Karpas-422 (cell line): ENCODE results near the gene LRRC4C. TPM values are rescaled to one million over a fixed set of nuclear protein-coding genes. Genes with fewer than 3 reads are reported as not detected.

Source experiments
- DNase-seq: peaks from one replicate; pipeline ENCODE4 v3.0.0-alpha.2; 2015
- H2AFZ ChIP-seq: fragments of 200-600 bp; sonication (generic); 2 replicates; pipeline ENCODE4 v1.6.1; 2014; ENCODE audit warnings: antibody characterized with exemption, low read length, mixed read lengths
- H3K27ac ChIP-seq: fragments of 200-600 bp; sonication (generic); 2 replicates; pipeline ENCODE4 v1.5.1; 2014; ENCODE audit warnings: mild to moderate bottlenecking, low read length, moderate library complexity
- H3K27me3 ChIP-seq: fragments of 200-600 bp; sonication (generic); 2 replicates; pipeline ENCODE4 v1.6.1; 2014; ENCODE audit warnings: low read length, mixed read lengths
- H3K36me3 ChIP-seq: fragments of 200-600 bp; sonication (generic); 2 replicates; pipeline ENCODE4 v1.6.1; 2014; ENCODE audit warnings: low read length, mixed read lengths; ENCODE audit not compliant: insufficient read depth
- H3K4me1 ChIP-seq: fragments of 200-600 bp; sonication (generic); 2 replicates; pipeline ENCODE4 v1.6.1; 2014; ENCODE audit warnings: mild to moderate bottlenecking, low read length, mixed read lengths
- H3K4me2 ChIP-seq: fragments of 200-600 bp; sonication (generic); 2 replicates; pipeline ENCODE4 v1.6.1; 2014; ENCODE audit warnings: low read length, low read depth, mild to moderate bottlenecking; ENCODE audit not compliant: poor library complexity, severe bottlenecking
- H3K4me3 ChIP-seq: fragments of 200-600 bp; sonication (generic); 2 replicates; pipeline ENCODE4 v1.5.1; 2014; ENCODE audit warnings: mild to moderate bottlenecking, antibody characterized with exemption, low read length, mixed read lengths
- H3K79me2 ChIP-seq: fragments of 200-600 bp; sonication (generic); 2 replicates; pipeline ENCODE4 v1.6.1; 2014; ENCODE audit warnings: mild to moderate bottlenecking, low read length, mixed read lengths
- H3K9ac ChIP-seq: fragments of 200-600 bp; sonication (generic); 2 replicates; pipeline ENCODE4 v1.6.0; 2014; ENCODE audit warnings: low read length
- H3K9me2 ChIP-seq: fragments of 200-600 bp; sonication (generic), shearing (Covaris generic); replicated peaks from 2 replicates; pipeline ENCODE4 v1.6.0; 2014; ENCODE audit warnings: mild to moderate bottlenecking, low read length, moderate library complexity; ENCODE audit not compliant: insufficient read depth
- H3K9me3 ChIP-seq: fragments of 300-700, 200-600 bp; sonication (generic); 2 replicates; pipeline ENCODE4 v1.6.1; 2014; ENCODE audit warnings: low read length, mixed read lengths
- H4K20me1 ChIP-seq: fragments of 200-600 bp; sonication (generic); 2 replicates; pipeline ENCODE4 v1.6.1; 2014; ENCODE audit warnings: mild to moderate bottlenecking, antibody characterized with exemption, low read length, low read depth; ENCODE audit not compliant: insufficient read depth
- total RNA-seq: library from RNA; depleted of rRNA; stranded (reverse); fragments of >200 nt; shearing (Covaris generic); gene quantifications from 2 replicates; pipeline ENCODE4 v1.2.3, GENCODE V29; 2014; ENCODE audit warnings: low replicate concordance

Gene LRRC4C
- total RNA-seq, 1 experiment from 2014 or later = not detected

DNA sequence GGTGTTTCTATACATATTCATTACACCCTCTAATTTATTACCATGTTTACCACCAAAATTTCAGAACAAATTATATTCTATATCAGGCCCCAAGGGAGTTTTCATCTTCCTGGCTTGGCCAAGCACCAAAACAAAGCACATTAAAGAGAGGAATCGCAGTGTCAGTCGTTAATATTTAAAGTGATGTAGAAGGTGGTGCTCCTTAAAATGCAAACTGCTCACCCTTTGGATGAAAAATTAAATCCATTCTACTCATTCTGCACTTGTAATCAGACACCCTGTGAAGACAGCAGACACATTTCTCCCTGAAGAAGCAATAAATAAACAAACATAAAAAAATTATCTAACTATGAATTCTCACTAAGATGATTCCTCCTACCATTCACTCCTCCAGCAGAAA lies 113.4 kb downstream of the LRRC4C start:
- H3K4me3 ChIP-seq = no peak overlapping the region
- H2AFZ ChIP-seq = no peak overlapping the region
- no peaks in the 10 kb centered on the region for H4K20me1 ChIP-seq
- H3K27me3 ChIP-seq = no peaks in the 10 kb centered on the region
- H3K79me2 ChIP-seq = no peaks in the 10 kb centered on the region
- H3K4me2 ChIP-seq = no peak overlapping the region
- H3K9me3 ChIP-seq = peaks cover 28% of the 10 kb centered on the region
- DNase-seq = no peak
- H3K9ac ChIP-seq = no peak overlapping the region
- H3K4me1 ChIP-seq = no peaks in the 10 kb centered on the region
- no peak overlapping the region for H3K27ac ChIP-seq
- no peaks in the 10 kb centered on the region for H3K36me3 ChIP-seq
- H3K9me2 ChIP-seq = no peaks in the 10 kb centered on the region

DNA sequence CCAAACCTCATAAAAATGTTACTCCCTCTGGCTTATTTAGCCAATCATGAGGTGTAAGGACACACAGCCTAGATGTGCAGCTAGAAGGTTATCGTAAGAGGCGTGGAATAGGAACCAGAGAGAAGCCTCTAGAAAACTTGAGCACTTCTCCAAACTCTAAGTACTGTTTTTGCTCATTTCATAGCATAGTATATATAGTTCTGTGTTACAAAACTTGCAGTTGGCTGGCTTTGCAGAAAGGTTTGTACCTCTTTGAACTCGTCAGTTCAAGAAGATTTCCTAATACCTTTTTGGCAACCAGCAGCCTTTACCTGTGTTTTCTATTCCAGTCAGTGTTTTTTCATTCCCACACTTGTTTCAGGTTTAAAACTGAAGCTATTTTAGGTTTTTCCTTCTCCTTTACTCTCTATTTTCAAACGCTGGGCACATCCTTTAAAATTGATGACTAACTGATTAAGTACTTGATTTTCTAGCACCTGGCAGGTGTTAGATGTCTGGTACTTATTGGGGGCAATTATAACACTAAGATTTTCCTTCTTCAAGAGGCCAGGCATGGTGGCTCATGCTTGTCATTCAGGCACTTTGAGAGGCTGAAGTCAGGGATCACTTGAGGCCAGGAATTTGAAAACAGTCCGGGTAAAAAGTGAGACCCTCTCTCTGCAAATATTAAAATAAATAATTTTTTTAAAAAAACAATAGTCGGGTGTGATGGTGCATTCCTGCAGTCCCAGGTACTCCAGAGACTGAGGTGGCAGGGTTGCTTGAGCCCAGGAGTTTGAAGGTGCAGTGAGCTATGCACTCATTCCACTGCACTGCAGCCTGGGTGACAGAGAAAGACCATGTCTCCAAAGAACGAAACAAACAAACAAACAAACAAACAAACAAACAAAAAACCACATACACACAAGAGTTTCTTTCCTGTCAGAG lies 125.2 kb downstream of the LRRC4C start:
- H3K27me3 ChIP-seq = no peaks in the 10 kb centered on the region
- H3K27ac ChIP-seq = no peak overlapping the region
- H3K9ac ChIP-seq = no peak overlapping the region
- no peak for DNase-seq
- no peaks in the 10 kb centered on the region for H4K20me1 ChIP-seq
- peaks cover 31% of the 10 kb centered on the region for H3K9me3 ChIP-seq
- no peaks in the 10 kb centered on the region for H3K4me1 ChIP-seq
- H3K9me2 ChIP-seq = no peaks in the 10 kb centered on the region
- H3K36me3 ChIP-seq = no peaks in the 10 kb centered on the region
- H2AFZ ChIP-seq = no peak overlapping the region
- no peak overlapping the region for H3K4me3 ChIP-seq
- H3K79me2 ChIP-seq = no peaks in the 10 kb centered on the region
- H3K4me2 ChIP-seq = no peak overlapping the region

GRCh38 chr11:41333357-41333756 lies 126.1 kb downstream of the LRRC4C start:
- H3K4me3 ChIP-seq = no peak overlapping the region
- no peak overlapping the region for H3K27ac ChIP-seq

DNA sequence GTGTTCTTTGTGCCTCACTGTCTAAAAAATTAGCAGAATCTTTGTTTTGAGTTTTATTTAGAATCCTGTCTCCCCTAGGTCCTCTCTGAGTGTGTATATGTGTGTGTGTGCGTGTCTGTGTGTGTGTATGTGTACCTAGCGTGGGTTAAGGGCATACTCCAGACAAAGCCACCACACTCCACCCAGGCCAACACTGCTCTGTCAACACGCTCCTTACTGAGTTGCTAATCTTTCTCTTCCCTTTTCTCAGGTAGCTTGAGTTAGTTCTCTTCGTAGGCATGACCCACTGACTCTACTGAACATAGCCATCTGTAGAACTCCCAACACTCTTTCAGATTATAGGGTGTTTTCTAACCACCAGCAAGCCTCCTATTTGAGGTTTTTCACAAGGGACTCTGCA lies 131.1 kb downstream of the LRRC4C start:
- no peak for DNase-seq
- H4K20me1 ChIP-seq = no peaks in the 10 kb centered on the region
- no peaks in the 10 kb centered on the region for H3K79me2 ChIP-seq
- H3K9me2 ChIP-seq = no peaks in the 10 kb centered on the region
- no peak overlapping the region for H3K4me3 ChIP-seq
- H3K4me2 ChIP-seq = no peak overlapping the region
- no peak overlapping the region for H3K9ac ChIP-seq
- H3K27ac ChIP-seq = no peak overlapping the region
- H3K4me1 ChIP-seq = no peaks in the 10 kb centered on the region
- peaks cover 37% of the 10 kb centered on the region for H3K9me3 ChIP-seq
- no peaks in the 10 kb centered on the region for H3K36me3 ChIP-seq
- H3K27me3 ChIP-seq = no peaks in the 10 kb centered on the region
- no peak overlapping the region for H2AFZ ChIP-seq

More at GRCh38 chr11:41333357-41333756, 126.1 kb downstream of the LRRC4C start:
- H3K4me2 ChIP-seq = no peak overlapping the region
- peaks cover 35% of the 10 kb centered on the region for H3K9me3 ChIP-seq
- H3K79me2 ChIP-seq = no peaks in the 10 kb centered on the region
- H2AFZ ChIP-seq = no peak overlapping the region
- DNase-seq = no peak
- no peaks in the 10 kb centered on the region for H4K20me1 ChIP-seq
- H3K4me1 ChIP-seq = no peaks in the 10 kb centered on the region
- H3K9ac ChIP-seq = no peak overlapping the region
- H3K27me3 ChIP-seq = no peaks in the 10 kb centered on the region
- H3K9me2 ChIP-seq = no peaks in the 10 kb centered on the region
- no peaks in the 10 kb centered on the region for H3K36me3 ChIP-seq

- Histone ChIP-seq H3K9ac (no peak overlapping the region), H3K4me1 (no peaks in the 10 kb centered on the region), H3K4me3 (no peak overlapping the region), H2AFZ (no peak overlapping the region), H3K27ac (no peak overlapping the region), H3K9me3 (peaks cover 40% of the 10 kb centered on the region), H3K4me2 (no peak overlapping the region), H3K9me2 (no peaks in the 10 kb centered on the region), H3K79me2 (no peaks in the 10 kb centered on the region), H3K36me3 (no peaks in the 10 kb centered on the region), H3K27me3 (no peaks in the 10 kb centered on the region), H4K20me1 (no peaks in the 10 kb centered on the region)
- DNase-seq = no peak
Observed at GRCh38 chr11:41323446-41323845, 136.0 kb downstream of the LRRC4C start.

DNA sequence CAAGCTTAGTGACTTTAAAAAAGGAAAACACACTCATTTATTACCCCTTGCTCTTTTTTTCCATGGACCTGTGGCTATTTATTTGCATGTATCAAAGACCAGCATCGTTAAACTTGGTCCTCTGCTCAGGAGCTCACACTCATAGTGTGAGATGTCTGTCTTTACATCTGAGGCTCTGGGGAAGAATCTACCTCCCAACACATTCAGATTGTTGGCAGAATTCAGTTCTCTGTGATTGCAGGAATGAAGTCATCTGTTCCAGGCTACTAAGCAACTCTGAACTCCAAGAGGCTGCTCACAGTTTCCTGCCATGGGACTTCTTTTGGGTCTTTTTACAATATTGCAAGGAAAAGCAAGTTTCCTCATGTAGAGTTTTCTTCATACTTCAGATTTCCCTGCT lies 138.8 kb downstream of the LRRC4C start:
- Histone ChIP-seq H3K27ac (no peak overlapping the region), H3K9me2 (no peaks in the 10 kb centered on the region), H3K36me3 (no peaks in the 10 kb centered on the region), H3K9me3 (peaks cover 33% of the 10 kb centered on the region), H3K27me3 (no peaks in the 10 kb centered on the region), H3K79me2 (no peaks in the 10 kb centered on the region), H3K4me3 (no peak overlapping the region), H2AFZ (no peak overlapping the region), H3K4me1 (no peaks in the 10 kb centered on the region), H3K9ac (no peak overlapping the region), H4K20me1 (no peaks in the 10 kb centered on the region), H3K4me2 (no peak overlapping the region)
- no peak for DNase-seq

DNA sequence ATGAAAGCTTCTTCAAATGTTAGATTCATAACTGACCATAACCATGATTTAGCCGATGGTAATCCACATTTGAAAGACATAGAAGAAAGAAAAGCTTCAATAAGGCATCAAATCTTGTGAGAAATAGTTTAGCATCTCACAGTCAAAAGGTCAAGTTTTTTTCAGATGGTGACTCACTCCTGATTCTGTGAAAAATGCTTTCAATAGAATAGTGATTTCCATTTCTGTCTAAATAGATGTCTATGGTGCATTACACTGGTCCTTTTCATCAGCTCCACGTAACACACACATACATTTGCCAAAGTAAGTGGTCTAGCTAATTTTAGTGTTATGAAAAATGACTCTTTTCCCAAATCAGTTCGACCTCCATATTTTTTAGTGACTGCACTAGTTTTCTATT lies 139.2 kb downstream of the LRRC4C start:
- no peak for DNase-seq
- H3K9ac ChIP-seq = no peak overlapping the region
- no peaks in the 10 kb centered on the region for H3K27me3 ChIP-seq
- no peaks in the 10 kb centered on the region for H4K20me1 ChIP-seq
- no peaks in the 10 kb centered on the region for H3K9me2 ChIP-seq
- H2AFZ ChIP-seq = no peak overlapping the region
- peaks cover 32% of the 10 kb centered on the region for H3K9me3 ChIP-seq
- no peak overlapping the region for H3K27ac ChIP-seq
- H3K36me3 ChIP-seq = no peaks in the 10 kb centered on the region
- H3K4me1 ChIP-seq = no peaks in the 10 kb centered on the region
- H3K79me2 ChIP-seq = no peaks in the 10 kb centered on the region
- no peak overlapping the region for H3K4me2 ChIP-seq
- H3K4me3 ChIP-seq = no peak overlapping the region

DNA sequence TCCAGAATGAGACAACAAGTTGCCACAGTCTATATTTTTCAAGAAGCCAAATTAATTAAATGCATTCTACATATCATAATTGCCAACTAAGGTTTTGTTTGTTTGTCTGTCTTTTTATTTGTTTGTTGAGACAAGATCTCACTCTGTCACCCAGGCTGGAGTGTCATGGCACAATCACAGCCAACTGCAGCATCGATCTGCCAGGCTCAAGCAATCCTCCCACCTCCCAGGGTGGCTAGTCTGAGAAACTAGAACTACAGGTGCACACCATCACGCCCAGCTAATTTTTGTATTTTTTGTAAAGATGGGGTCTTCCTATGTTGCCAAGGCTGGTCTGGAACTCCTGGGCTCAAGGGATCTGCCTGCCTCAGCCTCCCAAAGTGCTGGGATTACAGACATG lies 140.0 kb downstream of the LRRC4C start:
- Histone ChIP-seq H3K9me2 (no peaks in the 10 kb centered on the region), H4K20me1 (no peaks in the 10 kb centered on the region), H3K27ac (no peak overlapping the region), H2AFZ (no peak overlapping the region), H3K9me3 (peaks cover 24% of the 10 kb centered on the region), H3K27me3 (no peaks in the 10 kb centered on the region), H3K79me2 (no peaks in the 10 kb centered on the region), H3K9ac (no peak overlapping the region), H3K4me1 (no peaks in the 10 kb centered on the region), H3K4me2 (no peak overlapping the region), H3K36me3 (no peaks in the 10 kb centered on the region), H3K4me3 (no peak overlapping the region)
- DNase-seq = no peak
